Posterior cingulate gyrus (tissue), 11 donors: ENCODE measurements around the gene COL13A1.

Experiments used
- DNase-seq, 10 donors: peaks; one replicate each; pipeline versions ENCODE4 v3.0.0 to v3.0.0-alpha.2; 2020 to 2021; ENCODE audit warnings: mixed read lengths in 3 of 10
- intact Hi-C: fragments of 100-400 bp; cut with DNase I; formaldehyde crosslinking; loops from one replicate; pipeline ENCODE4 v1.15.1; 2023

COL13A1 gene

GRCh38 chr10:69801434-69802315 lies at the start of gene COL13A1:
TSS of gene COL13A1 (plus strand) at chr10:69801906. CDS start at chr10:69802424, 518 bp downstream.
- intact Hi-C loops: loop anchor here (10.0 kb wide), 1 partner anchor 157 kb away; no protein-coding TSS in a partner anchor
- peak in 1 of 10 donors; percentile 17 for DNase-seq

- intact Hi-C loops: no loop called here
- DNase-seq: no peak
Measured at GRCh38 chr10:69752479-69752878, 49.2 kb upstream of the COL13A1 start.

GRCh38 chr10:69756279-69756678 lies 45.4 kb upstream of the COL13A1 start:
- intact Hi-C loops: no loop called here
- no peak for DNase-seq

GRCh38 chr10:69757206-69757552 lies 44.5 kb upstream of the COL13A1 start:
- no peak for DNase-seq

GRCh38 chr10:69757553-69758309 lies 44.0 kb upstream of the COL13A1 start:
- intact Hi-C loops: no loop called here
- peak in 3 of 10 donors; percentile 17 to 48 (median 25) for DNase-seq

More at GRCh38 chr10:69757206-69757552, 44.5 kb upstream of the COL13A1 start:
- intact Hi-C loops: no loop called here

GRCh38 chr10:69758310-69758728 lies 43.4 kb upstream of the COL13A1 start:
- DNase-seq: no peak
- intact Hi-C loops: no loop called here

- intact Hi-C loops: no loop called here
- no peak for DNase-seq
Measured at GRCh38 chr10:69759641-69760040, 42.1 kb upstream of the COL13A1 start.

- intact Hi-C loops: no loop called here
- no peak for DNase-seq
Measured at GRCh38 chr10:69760072-69760471, 41.6 kb upstream of the COL13A1 start.

- no peak for DNase-seq
- intact Hi-C loops: no loop called here
Measured at GRCh38 chr10:69761320-69761719, 40.4 kb upstream of the COL13A1 start.

GRCh38 chr10:69766161-69766910 lies 35.4 kb upstream of the COL13A1 start:
- no peak for DNase-seq
- intact Hi-C loops: no loop called here

- intact Hi-C loops: no loop called here
Measured at GRCh38 chr10:69767793-69768192, 33.9 kb upstream of the COL13A1 start.

GRCh38 chr10:69768386-69768785 lies 33.3 kb upstream of the COL13A1 start:
- no peak for DNase-seq
- intact Hi-C loops: no loop called here

More at GRCh38 chr10:69767793-69768192, 33.9 kb upstream of the COL13A1 start:
- DNase-seq: no peak

GRCh38 chr10:69769395-69769992 lies 32.2 kb upstream of the COL13A1 start:
- no peak for DNase-seq
- intact Hi-C loops: no loop called here

GRCh38 chr10:69772933-69773704 lies 28.6 kb upstream of the COL13A1 start:
- intact Hi-C loops: no loop called here
- DNase-seq: no peak

- DNase-seq: no peak
- intact Hi-C loops: no loop called here
Measured at GRCh38 chr10:69774596-69774995, 27.1 kb upstream of the COL13A1 start.

- intact Hi-C loops: no loop called here
- no peak for DNase-seq
Measured at GRCh38 chr10:69780077-69780476, 21.6 kb upstream of the COL13A1 start.

GRCh38 chr10:69781576-69781975 lies 20.1 kb upstream of the COL13A1 start:
- DNase-seq: no peak
- intact Hi-C loops: no loop called here

GRCh38 chr10:69783515-69783914 lies 18.2 kb upstream of the COL13A1 start:
- DNase-seq: no peak
- intact Hi-C loops: no loop called here

GRCh38 chr10:69786791-69787190 lies 14.9 kb upstream of the COL13A1 start:
- DNase-seq: no peak
- intact Hi-C loops: loop anchor here (2.0 kb wide), 1 partner anchor 128 kb away; no protein-coding TSS in a partner anchor
